HG03439 (cell line): ENCODE results near the gene BIRC2.
A peak's percentile ranks its signal among the peaks of the same experiment; 100 is the strongest.
"Not testable (repeated sequence)": the region's sequence is repeated elsewhere in the genome, so short reads cannot be mapped to it uniquely, and the experiment has no call there.

Experiments used
- ATAC-seq: cut with Tn5 transposase; IDR thresholded peaks from one replicate; pipeline ENCODE4 v1.9.1; 2021; ENCODE audit warnings: mild to moderate bottlenecking, moderate library complexity; ENCODE audit not compliant: unreplicated experiment

The BIRC2 gene

DNA sequence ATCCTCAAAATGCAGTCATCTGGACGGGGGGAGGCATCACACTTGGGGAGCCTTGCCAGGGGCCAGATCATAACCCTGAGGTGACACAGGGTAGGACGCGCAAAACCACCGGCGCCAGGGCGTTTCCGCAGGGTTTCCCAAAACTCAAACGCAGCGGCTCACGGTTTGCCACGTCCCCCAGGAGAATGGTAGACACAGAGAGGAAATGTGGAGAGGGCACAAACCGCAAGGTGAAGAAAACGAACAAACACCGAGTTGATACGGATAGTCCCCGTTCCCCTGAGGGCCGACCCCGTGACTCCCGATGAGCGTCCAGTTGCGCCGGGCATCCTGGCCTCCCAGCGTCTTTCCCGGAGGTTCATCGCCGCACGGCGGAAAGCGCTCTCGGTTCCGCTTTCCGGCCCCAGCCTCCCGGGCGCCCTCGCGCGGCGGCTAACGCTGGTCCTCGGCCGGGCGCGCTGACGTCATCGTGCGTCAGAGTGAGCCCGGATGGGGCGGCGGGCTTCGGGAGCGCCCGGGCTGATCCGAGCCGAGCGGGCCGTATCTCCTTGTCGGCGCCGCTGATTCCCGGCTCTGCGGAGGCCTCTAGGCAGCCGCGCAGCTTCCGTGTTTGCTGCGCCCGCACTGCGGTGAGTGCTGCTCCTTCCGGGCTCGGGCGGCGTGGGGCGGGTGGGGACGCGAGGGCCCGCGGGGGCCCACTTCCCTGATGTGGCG lies at the start of gene BIRC2:
BIRC2 (plus strand) TSS at position 467 of the 714 bp plus-strand sequence. CDS start 2,641 bp downstream, outside the sequence.
- ATAC-seq, result peak; percentile 89

- ATAC-seq, result not testable (repeated sequence)
These were observed 46.2 kb upstream of the BIRC2 start for GRCh38 chr11:102300837-102301236.

DNA sequence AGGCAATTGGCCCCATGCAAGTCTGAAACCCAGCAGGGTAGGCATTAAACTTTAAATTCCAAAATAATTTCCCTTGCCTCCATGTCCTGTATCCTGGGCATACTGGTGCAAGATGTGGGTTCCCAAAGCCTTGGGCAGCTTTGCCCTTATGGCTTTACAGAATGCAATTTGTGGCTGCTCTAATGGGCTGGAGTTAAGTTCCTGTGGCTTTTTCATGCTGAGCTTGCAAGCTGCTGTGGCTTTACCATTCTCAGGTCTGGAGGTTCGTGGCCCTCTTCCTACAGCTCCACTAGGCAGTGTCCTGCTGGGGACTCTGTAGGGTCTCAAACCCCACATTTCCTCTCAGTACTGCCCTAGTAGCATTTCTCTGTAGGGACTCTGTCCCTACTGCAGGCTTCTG lies 44.8 kb upstream of the BIRC2 start:
- no peak for ATAC-seq

- no peak for ATAC-seq
These were observed 42.3 kb upstream of the BIRC2 start for GRCh38 chr11:102304686-102305085.

- ATAC-seq, result no peak
These were observed 41.5 kb upstream of the BIRC2 start for GRCh38 chr11:102305352-102306047.

GRCh38 chr11:102306048-102306597 lies 40.9 kb upstream of the BIRC2 start:
- ATAC-seq, result no peak

GRCh38 chr11:102306817-102307726 lies 39.9 kb upstream of the BIRC2 start:
- ATAC-seq, result no peak

DNA sequence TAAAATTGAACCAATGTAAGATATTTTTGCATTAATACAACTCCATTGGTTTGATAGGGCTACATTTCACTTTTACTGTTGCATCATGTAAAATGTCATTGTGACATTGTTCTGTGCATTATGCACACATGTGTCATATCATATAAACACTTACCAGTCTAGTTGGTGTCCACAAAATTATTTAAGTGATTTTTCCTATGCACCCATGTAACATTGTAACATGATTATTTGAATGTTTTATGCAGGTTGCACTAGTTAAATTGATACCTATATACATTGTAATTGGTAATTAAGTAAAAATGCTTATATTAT lies 39.3 kb upstream of the BIRC2 start:
- no peak for ATAC-seq

DNA sequence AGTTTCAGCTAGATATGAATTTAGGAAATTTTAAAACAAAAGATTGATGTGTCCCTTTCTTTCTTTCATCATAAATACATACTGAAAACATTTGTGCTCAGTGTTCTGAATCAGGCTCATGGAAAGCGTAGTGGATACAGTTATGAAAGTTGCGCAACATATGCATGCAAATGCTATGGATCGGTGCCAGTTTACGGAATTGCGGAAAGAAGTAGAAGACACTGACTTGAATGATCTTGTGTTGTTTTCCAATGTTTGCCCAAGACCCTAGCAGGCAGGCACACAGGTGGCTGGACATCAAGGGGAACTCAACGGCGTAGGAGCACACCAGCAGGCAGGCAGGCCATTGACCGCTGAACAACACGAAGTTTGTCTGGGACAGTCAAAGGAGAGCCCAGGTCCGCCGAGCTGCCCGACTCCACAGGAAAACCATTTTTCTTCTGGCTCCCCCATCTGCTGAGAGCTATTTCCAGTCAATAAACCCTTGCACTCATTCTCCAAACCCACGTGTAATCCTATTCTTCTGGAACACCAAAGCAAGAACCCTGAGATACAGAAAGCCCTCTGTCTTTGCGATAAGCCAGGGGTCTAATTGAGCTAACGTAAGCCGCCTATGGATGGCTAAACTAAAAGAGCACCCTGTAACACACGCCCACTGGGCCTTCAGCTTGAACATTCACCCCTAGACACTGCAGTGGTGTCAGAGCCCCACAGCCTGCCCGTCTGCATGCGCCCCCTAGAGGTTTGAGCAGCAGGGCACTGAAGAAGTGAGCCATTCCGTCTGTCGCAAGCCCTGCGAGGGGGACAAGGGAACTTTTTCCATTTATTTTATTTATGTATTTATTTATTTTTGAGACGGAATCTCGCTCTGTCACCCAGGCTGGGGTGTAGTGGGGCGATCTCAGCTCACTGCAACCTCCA lies 37.1 kb upstream of the BIRC2 start:
- ATAC-seq, result no peak

DNA sequence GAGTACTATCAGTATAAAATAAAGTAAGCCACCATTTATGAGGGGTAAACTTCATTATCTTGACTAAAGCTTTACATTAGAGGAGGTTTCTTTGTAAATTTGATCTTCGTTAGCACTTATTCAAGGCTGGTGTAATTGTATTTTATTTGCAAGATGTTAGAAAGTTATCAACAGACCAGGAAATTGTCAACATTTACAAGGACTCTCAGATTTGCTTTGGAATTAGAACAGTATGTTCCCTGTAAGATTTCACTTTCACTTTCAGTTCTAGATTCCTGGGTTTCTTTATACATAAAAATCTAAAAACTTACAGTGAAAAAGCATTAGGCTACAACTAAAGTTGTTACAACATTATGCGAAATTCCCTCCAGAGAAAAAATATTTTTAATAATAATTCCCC lies 34.3 kb upstream of the BIRC2 start:
- no peak for ATAC-seq

- no peak for ATAC-seq
These were observed 33.6 kb upstream of the BIRC2 start for GRCh38 chr11:102313238-102313940.

DNA sequence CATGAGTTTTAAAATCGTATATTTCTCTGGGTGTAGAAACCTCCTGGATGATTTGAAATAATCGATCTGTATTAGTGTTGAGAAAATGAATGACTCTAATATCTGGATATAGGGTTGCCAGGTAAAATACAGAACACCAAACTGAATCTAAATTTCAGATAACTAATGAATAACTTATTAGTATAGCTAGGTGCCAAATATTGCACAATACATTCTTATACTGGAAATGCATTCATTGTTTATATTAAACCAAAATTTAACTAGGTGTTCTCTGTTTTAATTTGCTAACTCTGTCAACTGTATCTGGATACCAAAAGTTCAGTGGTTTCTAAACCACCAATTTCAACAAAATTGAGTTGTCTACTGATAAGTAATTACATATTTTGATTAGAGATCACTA lies 32.2 kb upstream of the BIRC2 start:
- ATAC-seq, result no peak

GRCh38 chr11:102316346-102316904 lies 30.6 kb upstream of the BIRC2 start:
- ATAC-seq, result no peak

DNA sequence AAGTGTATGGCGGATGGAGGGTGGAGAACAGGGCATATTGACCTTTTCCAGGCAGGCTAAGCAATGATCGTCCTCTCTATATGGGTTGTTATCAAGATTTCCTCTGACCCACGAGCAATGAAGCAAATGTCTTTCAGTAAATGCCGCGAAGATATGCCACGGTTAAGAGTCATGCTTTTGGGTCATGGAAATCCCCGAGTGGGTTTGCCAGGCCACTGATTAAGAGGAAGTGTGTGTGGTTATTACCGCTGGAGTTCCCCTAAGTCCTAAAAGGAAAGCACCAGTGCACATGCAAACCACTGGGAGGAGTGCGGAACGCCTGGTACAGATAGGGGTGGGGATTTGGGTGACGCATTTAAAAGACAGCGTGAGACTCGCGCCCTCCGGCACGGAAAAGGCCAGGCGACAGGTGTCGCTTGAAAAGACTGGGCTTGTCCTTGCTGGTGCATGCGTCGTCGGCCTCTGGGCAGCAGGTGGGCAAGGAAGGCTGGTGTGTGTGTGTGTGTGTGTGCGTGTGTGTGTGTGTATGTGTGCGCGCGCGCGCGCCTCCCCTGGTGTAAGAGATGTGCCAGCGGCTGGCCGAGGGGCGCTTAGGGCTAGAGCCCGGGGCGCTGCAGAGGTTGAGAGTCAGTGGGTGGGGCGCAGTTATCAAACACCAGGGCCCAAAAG lies 29.8 kb upstream of the BIRC2 start, which contains the start of gene BIRC3:
BIRC3 (plus strand) TSS at position 386 of the 669 bp plus-strand sequence. CDS start 7,026 bp downstream, outside the sequence.
- ATAC-seq, result peak; percentile 88

- peak; percentile 3 for ATAC-seq
These were observed 29.3 kb upstream of the BIRC2 start for GRCh38 chr11:102317768-102318103.

DNA sequence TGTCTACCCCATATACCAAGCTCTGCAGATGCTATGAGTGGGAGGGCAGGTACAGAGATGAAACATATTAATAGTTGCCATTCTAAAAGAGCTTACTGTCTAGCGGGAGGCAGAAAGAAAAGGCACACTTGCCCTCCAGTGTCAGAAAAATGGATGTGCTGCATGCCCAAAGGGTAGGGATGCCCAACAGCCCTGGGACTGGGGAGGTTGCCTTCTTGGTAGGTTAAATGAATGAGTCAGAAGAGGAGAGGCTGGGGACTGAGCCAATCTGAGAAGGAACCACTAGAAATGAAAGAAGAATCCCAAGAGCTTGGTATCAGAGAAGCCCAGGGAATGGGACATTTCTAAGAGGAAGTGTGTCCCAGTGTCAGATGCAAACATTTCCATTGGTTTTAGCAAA lies 28.5 kb upstream of the BIRC2 start:
- no peak for ATAC-seq

DNA sequence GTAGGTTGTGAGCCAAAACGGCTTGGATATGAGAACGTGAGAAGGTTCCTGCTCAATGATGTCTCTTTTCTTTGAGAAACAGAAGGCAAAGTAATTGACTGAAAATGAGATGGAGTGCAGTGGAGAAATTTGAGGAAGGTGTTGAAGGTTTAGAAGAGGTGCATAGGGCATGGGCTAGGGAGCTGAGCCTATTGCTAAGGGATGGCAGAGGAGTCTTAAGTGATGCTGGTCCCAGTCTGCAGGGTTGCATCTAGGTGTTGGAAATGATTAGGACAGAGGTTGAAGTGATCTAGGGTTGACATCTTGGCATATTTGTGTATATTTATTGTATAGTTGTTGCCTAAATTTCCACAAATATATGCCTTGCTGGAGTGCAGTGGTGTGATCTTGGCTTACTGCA lies 27.5 kb upstream of the BIRC2 start:
- ATAC-seq, result no peak

DNA sequence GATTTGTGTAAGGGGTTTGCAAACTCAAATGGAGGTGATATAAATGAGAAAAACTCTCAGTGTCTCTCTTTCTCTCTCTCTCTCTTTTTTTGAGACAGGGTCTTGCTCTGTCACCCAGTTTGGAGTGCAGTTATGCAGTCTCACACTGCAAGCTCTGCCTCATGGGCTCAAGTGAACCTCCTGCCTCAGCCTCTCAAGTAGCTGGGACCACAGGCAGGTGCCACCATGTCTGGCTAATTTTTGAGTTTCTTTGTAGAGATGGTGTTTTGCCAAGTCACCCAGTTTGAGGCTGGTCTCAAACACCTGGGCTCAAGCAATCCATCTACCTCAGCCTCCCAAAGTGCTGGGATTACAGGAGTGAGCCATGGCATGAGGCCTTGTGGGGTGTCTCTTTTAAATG lies 26.8 kb upstream of the BIRC2 start:
- no peak for ATAC-seq

DNA sequence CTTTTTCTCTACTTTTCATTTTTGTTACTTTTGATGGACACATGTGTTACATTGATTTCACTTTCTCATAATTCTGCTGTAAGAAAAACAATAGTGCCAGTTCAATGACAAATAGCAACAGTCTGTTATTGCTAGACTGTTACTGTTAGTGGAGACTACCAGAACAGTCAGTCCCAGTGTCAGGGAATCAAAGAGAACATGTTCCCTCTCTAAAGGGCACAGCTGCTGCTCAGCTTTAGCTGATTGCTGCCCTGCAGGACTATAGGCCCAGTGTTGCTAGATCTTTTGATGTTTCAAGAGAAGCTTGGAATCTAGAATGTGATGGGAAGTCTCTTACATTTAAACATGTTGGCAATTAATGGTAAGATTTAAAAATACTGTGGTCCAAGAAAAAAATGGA lies 26.3 kb upstream of the BIRC2 start:
- ATAC-seq, result no peak
